Transverse colon (tissue), 4 donors: ENCODE measurements around the gene TRABD2B.

Source experiments
- CTCF ChIP-seq, 5 experiments: fragments of 200-600 bp in 3 of 5; fragments of 450-650 bp in 2 of 5; sonication (generic) in 3 of 5; IDR thresholded peaks; 1 replicate in 2 of 5; 2 replicates in 3 of 5; pipeline ENCODE4 v1.5.1; 2016 to 2017; ENCODE audit warnings: antibody characterized with exemption in 5 of 5, inconsistent platforms in 3 of 5, mild to moderate bottlenecking in 2 of 5, moderate library complexity in 1 of 5
- EP300 ChIP-seq: sonication (generic); formaldehyde crosslinking; IDR thresholded peaks from one replicate; pipeline ENCODE4 v1.6.1; 2017; ENCODE audit warnings: antibody characterized with exemption, low read depth
- POLR2A ChIP-seq: fragments of 450-650 bp; IDR thresholded peaks from one replicate; pipeline ENCODE4 v1.6.1; 2016; ENCODE audit warnings: antibody characterized with exemption, mild to moderate bottlenecking, moderate library complexity
- POLR2AphosphoS5 ChIP-seq, 3 donors: sonication (generic); formaldehyde crosslinking; IDR thresholded peaks; one replicate each; pipeline ENCODE4 v1.6.1; 2016; ENCODE audit warnings: antibody characterized with exemption in 3 of 3

- TF ChIP-seq POLR2A (no peak), CTCF (IDR thresholded peaks at IDR 0.05) (no peak), POLR2AphosphoS5 (IDR thresholded peaks at IDR 0.05) (no peak), EP300 (no peak)
These were observed 203.6 kb downstream of the TRABD2B start for GRCh38 chr1:47793563-47793962.
